B cell (primary cell): ENCODE measurements around the gene TMEM37.

ENCODE experiments used
- CTCF ChIP-seq: fragments of 200-600 bp; IDR thresholded peaks from one replicate; pipeline ENCODE4 v1.8.0; 2022; ENCODE audit warnings: antibody characterized with exemption, mild to moderate bottlenecking
- EZH2 ChIP-seq: IDR thresholded peaks from 2 replicates; pipeline ENCODE4 v1.6.1; 2012; ENCODE audit warnings: borderline replicate concordance, low read depth, mild to moderate bottlenecking, moderate library complexity, low read length; ENCODE audit not compliant: insufficient read depth, poor library complexity, severe bottlenecking

GRCh38 chr2:119435081-119435952, 3.7 kb downstream of the TMEM37 start:
- TF ChIP-seq CTCF: no peak
- TF ChIP-seq EZH2: no peak
